ENCODE results near the gene NEK6. TPM values are rescaled to one million over a fixed set of nuclear protein-coding genes. Genes with fewer than 3 reads are reported as not detected.

The NEK6 gene
- total RNA-seq, 1 donor: 64.3 TPM

DNA sequence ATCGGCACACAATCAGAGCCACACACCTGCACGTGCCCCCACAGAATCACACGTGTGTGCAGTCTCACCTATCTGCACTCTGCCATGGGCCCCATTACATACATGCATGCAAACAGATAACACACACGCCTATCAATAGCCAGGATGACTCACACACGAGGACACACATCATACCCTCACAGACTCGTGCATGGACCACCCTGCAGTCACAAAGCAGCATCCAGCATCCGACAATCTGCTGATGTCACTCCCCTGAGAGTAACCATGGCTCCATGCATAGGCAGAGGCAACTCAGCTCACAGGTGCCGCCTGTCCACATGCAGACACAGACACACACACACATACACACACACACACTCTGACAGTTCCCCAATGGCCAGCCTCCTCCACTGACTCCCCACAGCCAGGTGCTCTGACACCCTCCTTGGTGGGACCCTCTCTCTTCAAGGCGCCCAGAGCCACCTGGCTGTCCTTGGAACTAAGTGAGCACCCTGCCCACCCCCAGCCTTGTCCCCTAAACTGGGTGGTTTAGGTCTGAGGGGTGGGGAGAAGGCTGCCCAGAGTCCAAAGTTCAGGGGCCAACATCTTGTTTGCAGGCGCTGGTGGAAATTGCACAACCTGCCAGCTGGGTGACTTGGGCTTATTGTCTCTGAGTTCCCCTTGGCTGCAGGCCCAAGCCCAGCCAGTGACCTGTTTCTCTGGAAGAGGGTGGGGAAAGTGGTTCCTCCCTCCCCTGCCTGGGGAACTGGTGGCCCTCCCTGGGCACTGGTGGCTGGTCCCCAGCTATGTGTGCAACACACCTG lies 34.6 kb upstream of the NEK6 start:
- peak; percentile 56 for DNase-seq (ENCODE audit: low read depth)
- H3K4me3 ChIP-seq (ENCODE audit: low read depth, low read length): no peak overlapping the region
- TF ChIP-seq, protein P1, sequence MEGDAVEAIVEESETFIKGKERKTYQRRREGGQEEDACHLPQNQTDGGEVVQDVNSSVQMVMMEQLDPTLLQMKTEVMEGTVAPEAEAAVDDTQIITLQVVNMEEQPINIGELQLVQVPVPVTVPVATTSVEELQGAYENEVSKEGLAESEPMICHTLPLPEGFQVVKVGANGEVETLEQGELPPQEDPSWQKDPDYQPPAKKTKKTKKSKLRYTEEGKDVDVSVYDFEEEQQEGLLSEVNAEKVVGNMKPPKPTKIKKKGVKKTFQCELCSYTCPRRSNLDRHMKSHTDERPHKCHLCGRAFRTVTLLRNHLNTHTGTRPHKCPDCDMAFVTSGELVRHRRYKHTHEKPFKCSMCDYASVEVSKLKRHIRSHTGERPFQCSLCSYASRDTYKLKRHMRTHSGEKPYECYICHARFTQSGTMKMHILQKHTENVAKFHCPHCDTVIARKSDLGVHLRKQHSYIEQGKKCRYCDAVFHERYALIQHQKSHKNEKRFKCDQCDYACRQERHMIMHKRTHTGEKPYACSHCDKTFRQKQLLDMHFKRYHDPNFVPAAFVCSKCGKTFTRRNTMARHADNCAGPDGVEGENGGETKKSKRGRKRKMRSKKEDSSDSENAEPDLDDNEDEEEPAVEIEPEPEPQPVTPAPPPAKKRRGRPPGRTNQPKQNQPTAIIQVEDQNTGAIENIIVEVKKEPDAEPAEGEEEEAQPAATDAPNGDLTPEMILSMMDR (IDR thresholded peaks at IDR 0.05; ENCODE audit: insufficient read depth, low read length): no peak

DNA sequence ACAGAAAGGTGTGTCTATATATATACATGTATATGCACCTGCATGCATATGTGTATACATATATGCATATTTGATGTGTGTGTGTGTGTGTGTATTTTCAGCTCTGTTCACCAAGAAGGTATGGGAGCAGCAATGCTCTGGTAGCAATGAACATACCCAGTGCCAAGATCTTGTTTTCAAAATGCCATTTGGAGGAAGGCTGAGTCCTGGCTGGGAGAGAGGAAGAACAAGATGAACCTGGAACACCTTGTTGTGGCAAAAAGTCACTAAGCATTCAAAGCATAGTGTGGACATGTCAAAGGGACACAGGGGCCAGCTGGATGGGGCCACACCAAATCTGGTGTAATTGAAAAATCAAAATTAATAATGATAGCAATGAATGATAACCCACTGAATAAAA lies 31.8 kb upstream of the NEK6 start:
- TF ChIP-seq, protein P1 (IDR thresholded peaks at IDR 0.05; ENCODE audit: insufficient read depth, low read length): no peak

DNA sequence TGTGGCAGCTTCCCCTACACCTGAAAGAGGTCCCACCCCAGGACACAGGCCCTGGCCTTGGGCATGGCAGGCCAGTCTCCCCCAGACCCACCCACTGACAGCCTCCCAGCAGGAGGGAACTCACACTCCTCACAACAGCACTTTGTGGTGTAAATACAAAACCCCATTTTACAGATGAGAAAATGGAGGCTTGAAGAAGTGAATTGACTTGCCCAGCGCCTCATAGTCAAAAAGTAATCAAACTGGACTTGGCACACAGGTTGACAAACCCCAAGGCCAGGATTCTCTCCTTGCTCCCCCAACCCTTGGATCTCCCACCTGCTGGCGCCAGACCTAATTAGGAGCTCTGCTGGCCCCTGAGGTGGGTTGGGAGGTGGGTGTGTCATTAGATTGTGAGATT lies 29.2 kb upstream of the NEK6 start:
- TF ChIP-seq, protein P1 (IDR thresholded peaks at IDR 0.05; ENCODE audit: insufficient read depth, low read length): no peak
- H3K4me3 ChIP-seq (ENCODE audit: low read depth, low read length): no peak overlapping the region
- no peak for DNase-seq (ENCODE audit: low read depth)

More for the DNA sequence above, 31.8 kb upstream of the NEK6 start:
- no peak overlapping the region for H3K4me3 ChIP-seq (ENCODE audit: low read depth, low read length)
- no peak for DNase-seq (ENCODE audit: low read depth)

DNA sequence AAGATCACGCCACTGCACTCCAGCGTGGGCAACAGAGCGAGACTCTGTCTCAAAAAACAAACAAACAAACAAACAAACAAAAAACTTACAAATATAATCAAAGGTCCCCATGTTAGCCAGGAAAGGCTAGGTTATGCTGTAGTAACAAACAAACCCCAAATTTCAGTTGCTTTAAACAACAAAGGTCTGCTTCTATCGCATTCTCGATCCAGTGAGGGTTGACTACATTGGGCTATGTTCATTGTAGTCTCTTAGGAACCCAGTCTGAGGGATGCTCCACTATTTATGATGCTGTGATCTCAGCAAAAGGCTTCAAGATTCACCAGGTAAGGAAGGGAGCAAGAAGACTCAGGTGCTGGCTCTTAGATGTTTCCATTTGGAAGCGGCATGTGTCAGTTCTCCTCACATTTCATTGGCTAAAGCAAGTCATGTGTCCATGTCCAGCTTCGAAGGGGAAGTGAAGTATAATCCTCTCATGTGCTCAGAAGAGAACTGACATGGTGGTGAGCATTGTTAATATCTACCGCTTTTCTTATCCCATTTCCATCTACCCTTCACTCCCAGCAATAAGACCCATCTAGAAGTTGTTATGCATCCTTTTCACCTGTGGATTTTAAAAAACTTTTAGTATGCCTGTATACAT lies 26.5 kb upstream of the NEK6 start:
- no peak overlapping the region for H3K4me3 ChIP-seq (ENCODE audit: low read depth, low read length)
- DNase-seq (ENCODE audit: low read depth): no peak
- TF ChIP-seq, protein P1 (IDR thresholded peaks at IDR 0.05; ENCODE audit: insufficient read depth, low read length): no peak

DNA sequence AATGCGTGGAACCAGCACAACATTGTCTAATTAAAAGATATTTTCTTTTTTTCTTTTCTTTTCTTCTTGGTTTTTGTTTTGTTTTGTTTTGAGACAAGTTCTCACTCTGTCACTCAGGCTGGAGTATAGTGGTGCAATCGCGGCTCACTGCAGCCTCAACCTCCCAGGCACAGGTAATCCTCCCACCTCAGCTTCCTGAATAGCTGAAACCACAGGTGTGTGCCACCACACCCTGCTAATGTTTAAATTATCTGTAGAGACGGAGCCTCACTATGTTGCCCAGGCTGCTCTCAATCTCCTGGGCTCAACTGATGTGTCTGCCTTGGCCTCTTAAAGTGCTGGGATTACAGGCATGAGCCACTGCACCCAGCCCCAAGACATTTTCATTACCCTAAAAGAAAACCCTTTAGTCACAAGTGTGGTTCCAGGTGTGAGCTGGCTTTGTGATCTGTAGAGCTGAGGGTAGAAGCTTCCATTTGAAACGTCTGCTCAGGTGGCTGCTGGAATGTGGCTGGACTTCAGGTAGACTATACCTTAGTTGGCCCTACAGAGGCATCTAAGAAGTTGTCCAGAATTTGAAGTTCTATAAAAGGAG lies 19.1 kb upstream of the NEK6 start:
- TF ChIP-seq, protein P1 (IDR thresholded peaks at IDR 0.05; ENCODE audit: insufficient read depth, low read length): no peak
- no peak for DNase-seq (ENCODE audit: low read depth)
- H3K4me3 ChIP-seq (ENCODE audit: low read depth, low read length): no peak overlapping the region

DNA sequence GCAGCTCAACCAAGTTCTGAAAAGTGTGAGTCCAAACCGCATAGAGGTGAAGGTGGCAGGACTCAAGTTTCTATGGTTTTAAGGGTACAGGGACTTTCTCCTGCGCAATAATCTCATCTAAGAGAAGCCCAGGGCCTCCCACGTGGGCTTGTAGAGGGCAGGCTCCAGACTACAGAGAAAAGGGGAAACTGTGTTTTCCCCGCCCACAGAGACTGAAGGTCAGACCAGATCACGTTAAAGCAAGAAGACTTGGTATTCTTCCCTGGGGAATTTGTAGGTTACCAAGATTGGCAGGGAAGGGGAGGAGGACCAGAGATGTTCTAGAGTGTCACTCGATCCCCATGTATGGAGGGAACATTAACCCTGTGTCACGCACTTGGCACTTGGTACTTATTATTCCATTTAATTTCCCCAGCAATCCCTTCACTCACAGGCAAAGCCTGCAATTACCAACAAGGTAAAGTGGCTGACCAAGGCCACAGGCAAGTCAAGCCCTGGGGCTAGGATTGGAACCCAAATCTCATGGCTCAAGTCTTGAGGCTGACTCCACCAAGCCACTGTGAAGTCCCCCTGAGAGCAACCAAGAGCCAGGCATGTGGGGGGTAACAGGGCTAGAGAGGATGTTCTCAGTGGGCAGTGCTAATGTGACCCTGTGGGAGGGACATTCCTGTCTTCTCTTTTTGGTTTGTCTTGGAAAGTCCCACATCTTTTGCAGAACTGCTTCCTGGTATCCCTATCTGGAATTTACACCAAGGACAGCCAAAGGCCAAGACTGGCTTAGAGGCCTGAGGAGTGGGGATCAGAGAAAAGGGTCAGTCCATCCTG lies 18.3 kb upstream of the NEK6 start:
- no peak for DNase-seq (ENCODE audit: low read depth)
- TF ChIP-seq, protein P1 (IDR thresholded peaks at IDR 0.05; ENCODE audit: insufficient read depth, low read length): no peak
- H3K4me3 ChIP-seq (ENCODE audit: low read depth, low read length): no peak overlapping the region

Data from fibroblast of the aortic adventitia (primary cell).